BLaER1 treated with 17β-estradiol and CSF1 and Interleukin-3, amounts not matched to agents 10 nM and 100 nM (cell line): ENCODE data around the gene DLX6.

Source experiments
- H3K27ac ChIP-seq, 11 experiments: shearing (Covaris generic); formaldehyde crosslinking; 2 replicates each; pipeline ENCODE4 v1.8.1; 2022
- H3K27me3 ChIP-seq, 11 experiments: shearing (Covaris generic); formaldehyde crosslinking; 2 replicates each; pipeline ENCODE4 v1.8.1; 2022
- H3K36me3 ChIP-seq, 11 experiments: shearing (Covaris generic); formaldehyde crosslinking; 2 replicates each; pipeline ENCODE4 v1.8.1; 2022
- H3K4me1 ChIP-seq, 10 experiments: shearing (Covaris generic); formaldehyde crosslinking; 2 replicates each; pipeline ENCODE4 v1.8.1; 2022
- H3K4me2 ChIP-seq, 11 experiments: shearing (Covaris generic); formaldehyde crosslinking; 2 replicates each; pipeline ENCODE4 v1.8.1; 2022
- H3K4me3 ChIP-seq, 10 experiments: shearing (Covaris generic); formaldehyde crosslinking; 2 replicates each; pipeline ENCODE4 v1.8.1; 2022
- H3K9ac ChIP-seq, 11 experiments: shearing (Covaris generic); formaldehyde crosslinking; 2 replicates each; pipeline ENCODE4 v1.8.1; 2022
- H3K9me3 ChIP-seq, 11 experiments: shearing (Covaris generic); formaldehyde crosslinking; replicated peaks in 1 of 11; 2 replicates each; pipeline ENCODE4 v1.8.1; 2022
- H4K20me1 ChIP-seq, 11 experiments: shearing (Covaris generic); formaldehyde crosslinking; 2 replicates each; pipeline ENCODE4 v1.8.1; 2022
- Cebpa-rat ChIP-seq, 11 experiments: shearing (Covaris generic); IDR thresholded peaks; 2 replicates each; pipeline ENCODE4 v1.8.1; 2022

DLX6 gene

DNA sequence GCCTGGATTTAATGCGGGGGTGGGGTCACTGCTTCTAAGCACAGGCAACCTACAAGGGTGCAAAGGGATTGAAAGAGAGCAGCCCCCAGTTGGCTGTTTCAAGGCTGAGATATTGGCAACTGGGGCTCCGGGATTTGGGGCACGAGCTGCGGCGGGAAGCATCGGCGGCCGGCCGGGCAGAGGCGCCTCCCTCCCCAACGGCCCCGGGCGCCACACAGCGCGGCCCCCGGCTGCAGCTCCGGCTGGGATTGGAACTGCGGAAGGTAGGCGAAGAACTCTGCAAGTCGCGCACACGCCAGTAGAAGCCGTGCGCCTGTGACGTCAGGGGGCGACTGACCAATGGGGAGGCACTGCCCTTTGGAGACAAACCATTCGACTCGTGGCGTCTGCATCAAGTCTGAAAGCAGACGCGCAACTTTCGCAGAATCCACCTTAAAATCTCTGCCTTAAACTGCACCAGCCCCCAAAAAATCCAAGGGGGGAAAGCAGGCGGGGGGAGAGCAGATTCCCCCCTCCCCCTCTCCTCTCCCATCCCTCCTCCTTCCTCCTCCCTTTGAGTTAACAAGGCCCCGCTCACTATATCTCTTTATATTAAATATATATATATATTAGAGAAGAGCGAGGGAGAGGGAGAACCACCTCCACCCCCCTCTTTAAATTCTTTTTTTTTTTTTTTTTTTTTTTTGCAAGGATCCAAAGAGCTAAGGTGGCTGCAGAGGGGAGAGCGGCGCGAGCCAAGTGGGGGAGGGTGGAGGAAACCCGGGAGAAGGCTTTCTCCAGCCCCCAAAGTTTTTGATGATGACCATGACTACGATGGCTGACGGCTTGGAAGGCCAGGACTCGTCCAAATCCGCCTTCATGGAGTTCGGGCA, at the start of gene DLX6:
DLX6 (plus strand) TSS at position 371 of the 872 bp plus-strand sequence; CDS start at position 796, 425 bp downstream.
- no peak within 1 kb of the TSS for H3K4me2 ChIP-seq
- H3K36me3 ChIP-seq = no peaks in the 10 kb centered on the region
- H3K9me3 ChIP-seq = peaks cover 43 to 69% (median 52%) of the 10 kb centered on the region in 11 experiments
- no peak within 1 kb of the TSS for H3K4me3 ChIP-seq
- H3K27ac ChIP-seq = no peak within 1 kb of the TSS
- TF ChIP-seq Cebpa-rat (IDR thresholded peaks at IDR 0.05) = no peak
- H3K27me3 ChIP-seq = peaks cover 65 to 83% (median 77%) of the 10 kb centered on the region in 11 experiments
- H4K20me1 ChIP-seq = peaks cover 0 to 4% (median 0%) of the 10 kb centered on the region in 11 experiments; a peak in 3 of 22 replicates
- H3K4me1 ChIP-seq = peaks cover 0 to 6% (median 0%) of the 10 kb centered on the region in 10 experiments; a peak in 6 of 20 replicates
- no peak within 1 kb of the TSS for H3K9ac ChIP-seq

DNA sequence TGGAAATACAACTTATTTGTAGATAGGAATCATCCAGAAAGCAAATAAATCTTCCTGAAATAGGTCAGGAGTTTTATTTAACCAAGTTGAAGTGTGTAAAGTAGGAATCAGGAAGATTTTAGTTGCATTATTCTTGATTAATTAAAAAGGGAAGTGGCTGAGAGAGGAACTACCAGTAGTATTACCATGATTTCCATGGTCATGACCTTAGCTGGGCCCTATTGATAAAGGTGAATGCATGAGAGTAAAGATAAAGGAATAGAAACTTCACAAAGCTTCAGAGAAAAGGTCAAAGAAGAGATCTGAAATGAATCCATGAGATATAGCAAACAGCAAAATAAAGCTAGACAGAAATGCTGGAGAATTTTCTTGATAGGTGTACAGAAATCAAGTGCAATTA, 46.2 kb upstream of the DLX6 start:
- no peak for TF ChIP-seq Cebpa-rat (IDR thresholded peaks at IDR 0.05)

GRCh38 chr7:96962221-96962885, 43.0 kb upstream of the DLX6 start:
- no peak for TF ChIP-seq Cebpa-rat (IDR thresholded peaks at IDR 0.05)
- Histone ChIP-seq H3K4me1 (no peaks in the 10 kb centered on the region), H4K20me1 (no peaks in the 10 kb centered on the region), H3K27ac (no peak overlapping the region), H3K27me3 (no peaks in the 10 kb centered on the region), H3K4me3 (no peak overlapping the region), H3K4me2 (no peak overlapping the region), H3K9me3 (no peaks in the 10 kb centered on the region), H3K9ac (no peak overlapping the region), H3K36me3 (no peaks in the 10 kb centered on the region)

More for the DNA sequence above, 46.2 kb upstream of the DLX6 start:
- H3K4me1 ChIP-seq = no peaks in the 10 kb centered on the region
- no peaks in the 10 kb centered on the region for H3K9me3 ChIP-seq
- H3K36me3 ChIP-seq = no peaks in the 10 kb centered on the region
- H3K4me3 ChIP-seq = no peak overlapping the region
- no peak overlapping the region for H3K9ac ChIP-seq
- H3K4me2 ChIP-seq = no peak overlapping the region
- H3K27me3 ChIP-seq = no peaks in the 10 kb centered on the region
- H3K27ac ChIP-seq = no peak overlapping the region
- no peaks in the 10 kb centered on the region for H4K20me1 ChIP-seq

DNA sequence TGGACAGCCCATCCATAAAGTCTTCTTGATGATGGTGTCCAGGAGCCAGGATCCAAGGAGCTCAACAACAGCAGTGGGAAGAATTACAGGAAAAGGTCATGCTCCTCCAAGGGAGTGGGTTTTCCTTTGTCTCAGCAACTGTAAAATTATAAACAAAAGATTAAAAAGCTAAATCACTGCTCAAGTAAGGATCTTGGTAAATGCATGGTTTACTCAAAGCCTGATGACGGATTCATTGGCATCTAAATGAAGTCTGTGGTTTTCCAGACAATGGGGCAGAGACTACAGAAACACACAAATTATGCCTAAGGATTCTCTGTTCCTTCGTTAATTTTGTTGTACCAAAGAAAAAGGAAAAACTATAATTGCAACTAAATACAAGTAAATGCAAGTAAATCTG, 36.4 kb upstream of the DLX6 start:
- no peaks in the 10 kb centered on the region for H3K27me3 ChIP-seq
- no peak overlapping the region for H3K27ac ChIP-seq
- no peak for TF ChIP-seq Cebpa-rat (IDR thresholded peaks at IDR 0.05)
- no peak overlapping the region for H3K4me2 ChIP-seq
- H3K4me3 ChIP-seq = no peak overlapping the region
- H3K36me3 ChIP-seq = no peaks in the 10 kb centered on the region
- H3K4me1 ChIP-seq = no peaks in the 10 kb centered on the region
- no peaks in the 10 kb centered on the region for H4K20me1 ChIP-seq
- H3K9ac ChIP-seq = no peak overlapping the region
- H3K9me3 ChIP-seq = no peaks in the 10 kb centered on the region

DNA sequence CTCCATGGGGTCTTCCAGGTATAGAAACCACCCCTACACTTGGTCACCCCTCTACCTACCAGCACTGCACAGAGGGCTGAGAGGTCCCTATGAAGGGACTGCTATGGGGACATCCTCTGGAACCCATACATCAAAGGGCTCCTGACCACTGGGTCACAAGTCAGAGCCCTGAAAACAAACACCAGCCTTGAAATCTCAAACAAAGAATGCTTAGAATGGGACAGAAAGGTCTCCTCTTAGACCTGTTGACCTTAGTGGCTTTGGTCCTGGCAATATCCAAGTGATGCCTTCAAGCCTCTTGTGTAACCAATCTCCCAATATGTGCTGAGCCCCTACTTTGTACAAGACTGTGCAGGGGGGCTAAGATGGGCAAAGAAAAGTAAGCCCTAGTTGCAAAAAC, 34.6 kb upstream of the DLX6 start:
- Histone ChIP-seq H3K27ac (no peak overlapping the region), H3K36me3 (no peaks in the 10 kb centered on the region), H3K9me3 (no peaks in the 10 kb centered on the region), H3K9ac (no peak overlapping the region), H4K20me1 (no peaks in the 10 kb centered on the region), H3K4me1 (no peaks in the 10 kb centered on the region), H3K4me3 (no peak overlapping the region), H3K4me2 (no peak overlapping the region), H3K27me3 (no peaks in the 10 kb centered on the region)
- TF ChIP-seq Cebpa-rat (IDR thresholded peaks at IDR 0.05) = no peak

GRCh38 chr7:96973986-96974385, 31.4 kb upstream of the DLX6 start:
- Histone ChIP-seq H3K4me2 (no peak overlapping the region), H3K36me3 (no peaks in the 10 kb centered on the region), H3K27me3 (no peaks in the 10 kb centered on the region), H3K27ac (no peak overlapping the region), H4K20me1 (no peaks in the 10 kb centered on the region), H3K9me3 (no peaks in the 10 kb centered on the region), H3K4me3 (no peak overlapping the region), H3K4me1 (no peaks in the 10 kb centered on the region), H3K9ac (no peak overlapping the region)
- TF ChIP-seq Cebpa-rat (IDR thresholded peaks at IDR 0.05) = no peak

DNA sequence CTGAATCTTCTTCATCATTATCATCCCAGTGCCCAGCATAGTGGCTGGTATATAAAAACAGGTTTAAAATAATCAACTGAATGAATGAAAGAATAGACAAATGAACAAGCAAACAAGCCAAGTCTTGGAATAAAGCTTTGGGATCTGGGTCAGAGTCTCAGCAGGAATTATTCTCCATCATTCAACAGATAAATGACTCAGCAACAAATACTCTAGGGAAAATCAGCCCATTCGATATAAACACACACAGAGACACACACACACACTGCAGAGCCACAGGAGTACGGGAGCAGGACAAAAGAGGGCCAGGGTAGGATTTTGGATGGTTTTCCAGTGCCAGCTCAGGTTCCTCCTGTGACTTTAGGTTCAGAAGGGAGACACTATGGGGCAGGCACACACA, 29.2 kb upstream of the DLX6 start:
- Histone ChIP-seq H3K4me2 (no peak overlapping the region), H3K36me3 (no peaks in the 10 kb centered on the region), H3K9ac (no peak overlapping the region), H3K27me3 (no peaks in the 10 kb centered on the region), H3K27ac (no peak overlapping the region), H3K4me1 (no peaks in the 10 kb centered on the region), H3K9me3 (no peaks in the 10 kb centered on the region), H3K4me3 (no peak overlapping the region), H4K20me1 (no peaks in the 10 kb centered on the region)
- TF ChIP-seq Cebpa-rat (IDR thresholded peaks at IDR 0.05) = no peak

GRCh38 chr7:96977445-96977844, 27.9 kb upstream of the DLX6 start:
- no peak overlapping the region for H3K4me3 ChIP-seq
- TF ChIP-seq Cebpa-rat (IDR thresholded peaks at IDR 0.05) = no peak

GRCh38 chr7:96979551-96980276, 25.6 kb upstream of the DLX6 start:
- Histone ChIP-seq H3K4me3 (no peak overlapping the region), H3K27ac (no peak overlapping the region), H3K27me3 (no peaks in the 10 kb centered on the region), H4K20me1 (no peaks in the 10 kb centered on the region), H3K9me3 (no peaks in the 10 kb centered on the region), H3K4me2 (no peak overlapping the region), H3K9ac (no peak overlapping the region), H3K36me3 (no peaks in the 10 kb centered on the region), H3K4me1 (no peaks in the 10 kb centered on the region)
- TF ChIP-seq Cebpa-rat (IDR thresholded peaks at IDR 0.05) = no peak

More at GRCh38 chr7:96977445-96977844, 27.9 kb upstream of the DLX6 start:
- Histone ChIP-seq H3K27me3 (no peaks in the 10 kb centered on the region), H3K9me3 (no peaks in the 10 kb centered on the region), H3K4me2 (no peak overlapping the region), H4K20me1 (no peaks in the 10 kb centered on the region), H3K27ac (no peak overlapping the region), H3K4me1 (no peaks in the 10 kb centered on the region), H3K36me3 (no peaks in the 10 kb centered on the region), H3K9ac (no peak overlapping the region)
